Endothelial cell of umbilical vein (primary cell): Measurements from ENCODE around the gene OSBPL6. TPM values are rescaled to one million over a fixed set of nuclear protein-coding genes. Genes with fewer than 3 reads are reported as not detected.

ENCODE experiments used
- BruUV-seq: library from RNA; stranded (reverse); fragments of 400-500 nt; replicated peaks from 2 replicates; lab custom pipeline; 2021; lab: Mats Ljungman, UMichigan
- CTCF ChIA-PET: fragments of 300-600, 350-600 bp; sonication (Branson Sonifier 250); formaldehyde crosslinking; loops from one replicate; lab custom pipeline; 2021; ENCODE audit warnings: antibody characterized with exemption, inconsistent platforms; lab: Charles Lee
- POLR2A ChIA-PET: fragments of 300-600, 350-600 bp; sonication (Branson Sonifier 250); formaldehyde crosslinking; loops from one replicate; lab custom pipeline; 2021; ENCODE audit warnings: antibody characterized with exemption, inconsistent platforms; lab: Charles Lee
- DNase-seq: peaks from one replicate; pipeline ENCODE4 v3.0.0-alpha.2; 2011; ENCODE audit warnings: low read depth, low spot score
- FAIRE-seq: peaks from 2 replicates; lab custom pipeline; 2011; peaks lifted over from hg19 to GRCh38; lab: Jason Lieb, UNC
- H2AFZ ChIP-seq: 2 replicates; pipeline ENCODE4 v1.6.0; 2012; ENCODE audit warnings: low read depth, low read length, control low read depth, inconsistent platforms
- H3K27ac ChIP-seq: 2 replicates; pipeline ENCODE4 v1.5.1; 2011; ENCODE audit warnings: low read depth, mild to moderate bottlenecking, control low read depth, low read length, moderate library complexity; ENCODE audit not compliant: insufficient read depth
- H3K27me3 ChIP-seq, 2 experiments: 2 replicates each; pipeline versions ENCODE4 v1.6.0 to v1.6.1; 2011; ENCODE audit warnings: low read length in 2 of 2, mixed read lengths in 1 of 2; ENCODE audit not compliant: control insufficient read depth in 2 of 2, insufficient read depth in 2 of 2
- H3K36me3 ChIP-seq, 2 experiments: 2 replicates in 1 of 2; 3 replicates in 1 of 2; pipeline ENCODE4 v1.5.1; 2011; ENCODE audit warnings: low read length in 2 of 2, mild to moderate bottlenecking in 1 of 2, moderate library complexity in 1 of 2; ENCODE audit not compliant: control insufficient read depth in 2 of 2, insufficient read depth in 2 of 2; ENCODE audit errors: extremely low read depth in 1 of 2
- H3K4me1 ChIP-seq: 3 replicates; pipeline ENCODE4 v1.5.1; 2011; ENCODE audit warnings: mild to moderate bottlenecking, low read length; ENCODE audit not compliant: control insufficient read depth, insufficient read depth; ENCODE audit errors: extremely low read depth
- H3K4me2 ChIP-seq: 2 replicates; pipeline ENCODE4 v1.6.1; 2011; ENCODE audit warnings: low read length, control low read depth, mixed read lengths; ENCODE audit not compliant: insufficient read depth
- H3K4me3 ChIP-seq, 3 experiments: fragments of 200-600 bp in 1 of 3; sonication (generic), shearing (Covaris generic) in 1 of 3; replicated peaks in 1 of 3; 2 replicates each; pipeline ENCODE4 v1.5.1; 2011 to 2016; ENCODE audit warnings: control low read depth in 3 of 3, low read length in 3 of 3, mild to moderate bottlenecking in 2 of 3, inconsistent platforms in 1 of 3, low read depth in 1 of 3, moderate library complexity in 1 of 3; ENCODE audit not compliant: insufficient read depth in 1 of 3
- H3K79me2 ChIP-seq: 2 replicates; pipeline ENCODE4 v1.6.0; 2012; ENCODE audit warnings: low read length, inconsistent platforms; ENCODE audit not compliant: control insufficient read depth, insufficient read depth
- H3K9ac ChIP-seq: replicated peaks from 2 replicates; pipeline ENCODE3; 2011; ENCODE audit warnings: low read length, control low read depth; ENCODE audit not compliant: insufficient read depth; ENCODE audit errors: extremely low read depth
- H3K9me1 ChIP-seq: replicated peaks from 3 replicates; pipeline ENCODE4 v1.6.0; 2011; ENCODE audit warnings: mild to moderate bottlenecking, low read length; ENCODE audit not compliant: control insufficient read depth, insufficient read depth; ENCODE audit errors: extremely low read depth
- H3K9me3 ChIP-seq: replicated peaks from 2 replicates; pipeline ENCODE4 v1.5.1; 2012; ENCODE audit warnings: low read length, inconsistent platforms; ENCODE audit not compliant: control insufficient read depth, insufficient read depth
- H4K20me1 ChIP-seq: replicated peaks from 2 replicates; pipeline ENCODE3; 2011; ENCODE audit warnings: mild to moderate bottlenecking, low read length; ENCODE audit not compliant: control insufficient read depth, insufficient read depth; ENCODE audit errors: extremely low read depth
- CTCF ChIP-seq, 2 donors: IDR thresholded peaks; 1 replicate in 1 of 2; 2 replicates in 1 of 2; pipeline ENCODE4 v1.5.1; 2011; ENCODE audit warnings: low read length in 2 of 2, mild to moderate bottlenecking in 2 of 2, moderate library complexity in 2 of 2, control low read depth in 1 of 2, inconsistent platforms in 1 of 2, low read depth in 1 of 2; ENCODE audit not compliant: insufficient read depth in 1 of 2; ENCODE audit errors: extremely low read depth in 1 of 2
- EZH2 ChIP-seq: IDR thresholded peaks from 2 replicates; pipeline ENCODE4 v1.6.1; 2012; ENCODE audit warnings: borderline replicate concordance, low read depth, mild to moderate bottlenecking, moderate library complexity, low read length, inconsistent platforms; ENCODE audit not compliant: severe bottlenecking
- FOS ChIP-seq: IDR thresholded peaks from 2 replicates; pipeline ENCODE4 v1.6.1; 2011; ENCODE audit warnings: mild to moderate bottlenecking, low read length, moderate library complexity, borderline replicate concordance; ENCODE audit not compliant: insufficient read depth
- GATA2 ChIP-seq: IDR thresholded peaks from 2 replicates; pipeline ENCODE4 v1.7.0; 2011; ENCODE audit warnings: low read depth, mild to moderate bottlenecking, moderate library complexity, mixed read lengths, low read length; ENCODE audit not compliant: insufficient read length, insufficient read depth
- JUN ChIP-seq: IDR thresholded peaks from 2 replicates; pipeline ENCODE4 v1.6.1; 2011; ENCODE audit warnings: borderline replicate concordance, low read depth; ENCODE audit not compliant: insufficient read length, insufficient read depth
- MAX ChIP-seq: IDR thresholded peaks from 2 replicates; pipeline ENCODE4 v1.6.1; 2011; ENCODE audit not compliant: insufficient read depth, insufficient read length
- MYC ChIP-seq: IDR thresholded peaks from one replicate; pipeline ENCODE4 v1.6.1; 2011; ENCODE audit warnings: mild to moderate bottlenecking, low read depth, low read length
- POLR2A ChIP-seq: IDR thresholded peaks from 2 replicates; pipeline ENCODE4 v1.6.1; 2012; ENCODE audit warnings: low read depth, mild to moderate bottlenecking, control low read depth, low read length
- POLR2AphosphoS5 ChIP-seq: IDR thresholded peaks from 2 replicates; pipeline ENCODE4 v1.6.1; 2012; ENCODE audit warnings: low read depth, mild to moderate bottlenecking, control low read depth, low read length, moderate library complexity; ENCODE audit not compliant: insufficient read depth
- dilution Hi-C: fragments of 300-500 bp; cut with MboI; formaldehyde crosslinking; loops from one replicate; pipeline ENCODE4 v1.15.0; 2019; ENCODE audit warnings: low sequenced_read_pairs; ENCODE audit not compliant: extremely low pct_ligation_motif_present
- intact Hi-C: fragments of 100-400 bp; cut with micrococcal nuclease; formaldehyde crosslinking; loops from one replicate; pipeline ENCODE4 v1.10.0; 2022
- polyA plus RNA-seq, 4 experiments: library from polyadenylated mRNA; depleted of rRNA in 3 of 4; stranded (reverse) in 3 of 4; unstranded in 1 of 4; fragments of >200 nt; gene quantifications; 2 replicates each; pipeline versions ENCODE4 v1.2.1 to v1.2.3, GENCODE V29; 2011 to 2012; ENCODE audit warnings: missing spikeins in 1 of 4
- total RNA-seq: library from RNA; stranded (reverse); gene quantifications from 2 replicates; pipeline ENCODE4 v1.2.3, GENCODE V29; 2021

OSBPL6 gene
- total and polyA plus RNA-seq, 2 donors (not counting 3 experiments of a cell fraction or from before 2014, with no cell fraction given): 1.5 to 2.3 TPM

- POLR2A ChIA-PET: no interaction called here
- Histone ChIP-seq H3K9me1 (no peaks in the 10 kb centered on the region), H3K9me3 (no peaks in the 10 kb centered on the region), H3K4me3 (no peak overlapping the region), H3K27ac (no peak overlapping the region), H3K9ac (no peak overlapping the region), H3K4me1 (no peaks in the 10 kb centered on the region), H4K20me1 (no peaks in the 10 kb centered on the region), H3K79me2 (no peaks in the 10 kb centered on the region), H2AFZ (no peak overlapping the region), H3K4me2 (no peak overlapping the region), H3K36me3 (no peaks in the 10 kb centered on the region), H3K27me3 (no peaks in the 10 kb centered on the region)
- no peak for DNase-seq
- TF ChIP-seq FOS (no peak), CTCF (IDR thresholded peaks at IDR 0.05; ENCODE audit: extremely low read depth in 1 of 2, insufficient read depth in 1 of 2, low read depth in 1 of 2, low read length in 2 of 2) (no peak), MAX (no peak), MYC (no peak), POLR2AphosphoS5 (no peak), EZH2 (no peak), POLR2A (no peak), JUN (no peak), GATA2 (no peak)
- CTCF ChIA-PET: interaction anchor here (0.7 to 3.7 kb wide), 14 partner anchors 10 to 283 kb away, joined by 3 to 30 read pairs (median 4); partner anchors contain the start of gene RBM45
- intact Hi-C loops: loop anchor here (5.0 kb wide), 2 partner anchors 263 to 283 kb away; partner anchors contain the start of gene RBM45
- FAIRE-seq: no peak
- BruUV-seq: no TSS peak
- dilution Hi-C loops: no loop called here
Observed at GRCh38 chr2:178394859-178395258, 200.5 kb downstream of the OSBPL6 start.
